Measurements from ENCODE around the gene PRX. TPM values are rescaled to one million over a fixed set of nuclear protein-coding genes. Genes with fewer than 3 reads are reported as not detected.
"Not testable (repeated sequence)": the region's sequence is repeated elsewhere in the genome, so short reads cannot be mapped to it uniquely, and the experiment has no call there.

Gene PRX
- total RNA-seq, 1 donor from 2014 or later: 3.3 TPM

DNA sequence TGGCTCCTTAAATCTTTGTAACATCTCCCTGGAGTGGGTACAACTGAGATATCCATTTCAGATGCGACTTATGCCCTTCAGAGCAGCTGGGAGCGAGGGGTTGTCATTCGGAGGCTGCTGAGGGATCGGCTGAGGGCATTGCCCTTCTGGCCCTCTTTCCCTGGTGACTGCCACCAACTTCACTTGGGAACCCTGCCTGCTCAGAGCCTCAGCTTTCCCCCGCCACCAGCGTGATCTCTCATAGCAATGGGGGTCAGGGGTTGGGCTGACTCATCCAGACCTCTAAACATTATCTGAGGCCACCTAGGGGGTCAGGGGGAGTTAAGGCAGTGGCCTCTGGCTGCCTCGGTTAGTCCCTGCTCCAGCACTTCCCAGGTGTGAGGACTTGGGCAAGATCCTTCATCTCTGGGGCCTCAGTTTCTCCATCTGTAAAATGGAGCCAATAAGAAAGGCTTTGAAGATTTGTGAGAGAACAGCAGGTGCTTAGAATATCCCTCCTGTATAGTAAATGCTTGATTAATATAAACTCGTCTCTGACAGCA, 1.1 kb downstream of the PRX start:
- Histone ChIP-seq H3K9me3 (replicated peaks) (no peaks in the 10 kb centered on the region), H3K4me3 (peak overlapping the region; percentile 33), H3K27ac (replicated peaks) (peak overlapping the region; percentile 96), H3K27me3 (ENCODE audit: low read depth) (no peaks in the 10 kb centered on the region), H3K36me3 (no peaks in the 10 kb centered on the region), H3K4me1 (peaks cover 71% of the 10 kb centered on the region)
- DNase-seq: no peak
- no peak for TF ChIP-seq CTCF (IDR thresholded peaks at IDR 0.05; ENCODE audit: borderline replicate concordance)
- intact Hi-C loops (cut with micrococcal nuclease): no loop called here

- peak overlapping the region; percentile 33 for H3K4me3 ChIP-seq
- peaks cover 63% of the 10 kb centered on the region for H3K4me1 ChIP-seq
- H3K27ac ChIP-seq (replicated peaks): peak overlapping the region; percentile 96
- no peaks in the 10 kb centered on the region for H3K27me3 ChIP-seq (ENCODE audit: low read depth)
- no peaks in the 10 kb centered on the region for H3K36me3 ChIP-seq
- TF ChIP-seq CTCF (IDR thresholded peaks at IDR 0.05; ENCODE audit: borderline replicate concordance): no peak
- peak; percentile 70 for DNase-seq
- intact Hi-C loops (cut with micrococcal nuclease): no loop called here
- no peaks in the 10 kb centered on the region for H3K9me3 ChIP-seq (replicated peaks)
Measured at GRCh38 chr19:40411125-40411842, 1.9 kb downstream of the PRX start.

DNA sequence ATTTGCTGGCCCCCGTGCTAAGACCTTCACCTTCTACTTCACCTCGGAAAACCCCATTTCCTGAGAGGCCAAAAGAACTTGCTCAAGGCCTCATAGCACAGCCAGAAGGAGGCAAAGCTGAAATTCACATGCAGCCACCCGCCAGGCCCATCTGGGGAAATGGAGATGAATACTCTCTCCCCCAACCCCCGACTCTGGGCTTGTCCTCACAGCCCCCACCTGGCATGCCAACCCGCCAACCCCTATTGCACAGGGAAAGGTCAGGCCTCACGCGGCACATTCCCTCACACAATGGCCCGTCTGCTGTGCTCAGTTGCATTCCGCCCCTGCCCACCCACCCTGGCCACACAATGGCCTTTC, 3.2 kb downstream of the PRX start:
- peak overlapping the region; percentile 96 for H3K27ac ChIP-seq (replicated peaks)
- intact Hi-C loops (cut with micrococcal nuclease): no loop called here
- no peak for TF ChIP-seq CTCF (IDR thresholded peaks at IDR 0.05; ENCODE audit: borderline replicate concordance)
- no peak overlapping the region for H3K4me3 ChIP-seq
- peaks cover 52% of the 10 kb centered on the region for H3K4me1 ChIP-seq
- H3K9me3 ChIP-seq (replicated peaks): no peaks in the 10 kb centered on the region
- no peak for DNase-seq
- no peaks in the 10 kb centered on the region for H3K27me3 ChIP-seq (ENCODE audit: low read depth)
- no peaks in the 10 kb centered on the region for H3K36me3 ChIP-seq

GRCh38 chr19:40408598-40408925, 4.6 kb downstream of the PRX start:
- intact Hi-C loops (cut with micrococcal nuclease); H3K27me3 ChIP-seq (ENCODE audit: low read depth); H3K36me3 ChIP-seq; DNase-seq; H3K9me3 ChIP-seq (replicated peaks); H3K4me3 ChIP-seq: not testable (repeated sequence)
- Histone ChIP-seq H3K27ac (replicated peaks) (peak overlapping the region; percentile 44), H3K4me1 (peaks cover 46% of the 10 kb centered on the region)

- intact Hi-C loops (cut with micrococcal nuclease): no loop called here
- Histone ChIP-seq H3K27ac (replicated peaks) (peak overlapping the region; percentile 44), H3K36me3 (no peaks in the 10 kb centered on the region), H3K9me3 (replicated peaks) (no peaks in the 10 kb centered on the region), H3K4me1 (peaks cover 44% of the 10 kb centered on the region), H3K4me3 (no peak overlapping the region), H3K27me3 (ENCODE audit: low read depth) (no peaks in the 10 kb centered on the region)
- TF ChIP-seq CTCF (IDR thresholded peaks at IDR 0.05; ENCODE audit: borderline replicate concordance): no peak
- no peak for DNase-seq
Measured at GRCh38 chr19:40407714-40408597, 5.2 kb downstream of the PRX start.
